GM12875 (cell line): ENCODE data around the gene CNTN4.

Experiments
- H3K4me3 ChIP-seq: one replicate; pipeline ENCODE4 v1.5.1; 2011; ENCODE audit warnings: low read depth, low read length, control low read depth
- CTCF ChIP-seq: IDR thresholded peaks from 2 replicates; pipeline ENCODE4 v1.5.1; 2011; ENCODE audit warnings: low read depth, mild to moderate bottlenecking, control low read depth, inconsistent platforms, low read length, moderate library complexity, borderline replicate concordance; ENCODE audit not compliant: insufficient read depth

CNTN4 gene

GRCh38 chr3:2148561-2149340, 50.1 kb downstream of the CNTN4 start:
- H3K4me3 ChIP-seq = no peak overlapping the region
- TF ChIP-seq CTCF = no peak

- no peak for TF ChIP-seq CTCF
- no peak overlapping the region for H3K4me3 ChIP-seq
Observed at GRCh38 chr3:2153053-2153452, 54.4 kb downstream of the CNTN4 start.

- no peak for TF ChIP-seq CTCF
- H3K4me3 ChIP-seq = no peak overlapping the region
Observed at GRCh38 chr3:2153547-2153946, 54.9 kb downstream of the CNTN4 start.

- no peak for TF ChIP-seq CTCF
Observed at GRCh38 chr3:2154621-2155020, 56.0 kb downstream of the CNTN4 start.

GRCh38 chr3:2156244-2156847, 57.7 kb downstream of the CNTN4 start:
- H3K4me3 ChIP-seq = no peak overlapping the region
- peak; percentile 88 for TF ChIP-seq CTCF

More at GRCh38 chr3:2154621-2155020, 56.0 kb downstream of the CNTN4 start:
- no peak overlapping the region for H3K4me3 ChIP-seq

- no peak overlapping the region for H3K4me3 ChIP-seq
- TF ChIP-seq CTCF = no peak
Observed at GRCh38 chr3:2158828-2159227, 60.2 kb downstream of the CNTN4 start.

DNA sequence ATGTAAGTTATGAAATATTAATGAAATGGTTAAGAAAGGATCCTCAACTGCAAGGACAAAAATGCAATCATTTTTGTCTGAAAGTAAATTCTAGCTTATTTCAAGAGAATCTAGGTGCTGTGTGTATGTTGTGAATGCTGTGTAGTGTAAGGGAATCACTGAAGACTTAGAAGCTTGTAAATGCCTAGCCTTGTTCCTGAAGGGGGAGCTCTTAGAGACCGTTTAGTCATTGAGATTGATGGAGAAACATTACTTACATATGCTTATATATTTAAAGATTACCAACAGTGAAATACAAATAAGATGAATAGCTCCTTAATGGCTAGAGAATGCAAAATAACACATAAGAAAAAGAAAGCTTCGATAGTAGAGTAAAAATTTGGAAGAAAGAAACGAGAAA, 67.9 kb downstream of the CNTN4 start:
- TF ChIP-seq CTCF = 0 out of 2 replicates have a peak, but pooled peaks have one; percentile 8
- no peak overlapping the region for H3K4me3 ChIP-seq
